Activated CD4-positive, alpha-beta T cell treated with anti-CD3 and anti-CD28 coated beads for 48 hours (primary cell): ENCODE data around the gene ZMYND8.
"Not testable (repeated sequence)": the region's sequence is repeated elsewhere in the genome, so short reads cannot be mapped to it uniquely, and the experiment has no call there.

Source experiments
- DNase-seq: peaks from one replicate; pipeline ENCODE4 v3.0.0-alpha.2; 2020

The ZMYND8 gene

GRCh38 chr20:47262365-47263013 is 94.0 kb downstream of the ZMYND8 start:
- DNase-seq = no peak

DNA sequence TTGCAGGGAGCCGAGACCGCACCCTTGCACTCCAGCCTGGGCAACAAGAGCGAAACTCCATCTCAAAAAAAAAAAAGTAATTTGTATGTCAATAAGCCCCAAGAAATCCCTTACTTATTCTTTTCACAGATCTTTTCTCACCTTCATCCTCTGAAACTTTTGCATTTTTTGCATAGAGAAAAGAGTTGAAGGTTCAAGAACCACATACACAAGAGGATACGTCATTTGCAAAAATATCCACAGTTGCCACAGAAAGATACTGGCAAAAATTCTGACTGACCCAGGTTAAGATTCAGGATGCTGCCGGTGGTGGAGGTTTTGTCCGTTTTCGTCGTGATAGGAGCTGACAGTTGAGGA is 94.5 kb downstream of the ZMYND8 start:
- no peak for DNase-seq

- not testable (repeated sequence) for DNase-seq
Measured at GRCh38 chr20:47261161-47261774, 95.2 kb downstream of the ZMYND8 start.

GRCh38 chr20:47260540-47261126 is 95.9 kb downstream of the ZMYND8 start:
- DNase-seq = not testable (repeated sequence)

DNA sequence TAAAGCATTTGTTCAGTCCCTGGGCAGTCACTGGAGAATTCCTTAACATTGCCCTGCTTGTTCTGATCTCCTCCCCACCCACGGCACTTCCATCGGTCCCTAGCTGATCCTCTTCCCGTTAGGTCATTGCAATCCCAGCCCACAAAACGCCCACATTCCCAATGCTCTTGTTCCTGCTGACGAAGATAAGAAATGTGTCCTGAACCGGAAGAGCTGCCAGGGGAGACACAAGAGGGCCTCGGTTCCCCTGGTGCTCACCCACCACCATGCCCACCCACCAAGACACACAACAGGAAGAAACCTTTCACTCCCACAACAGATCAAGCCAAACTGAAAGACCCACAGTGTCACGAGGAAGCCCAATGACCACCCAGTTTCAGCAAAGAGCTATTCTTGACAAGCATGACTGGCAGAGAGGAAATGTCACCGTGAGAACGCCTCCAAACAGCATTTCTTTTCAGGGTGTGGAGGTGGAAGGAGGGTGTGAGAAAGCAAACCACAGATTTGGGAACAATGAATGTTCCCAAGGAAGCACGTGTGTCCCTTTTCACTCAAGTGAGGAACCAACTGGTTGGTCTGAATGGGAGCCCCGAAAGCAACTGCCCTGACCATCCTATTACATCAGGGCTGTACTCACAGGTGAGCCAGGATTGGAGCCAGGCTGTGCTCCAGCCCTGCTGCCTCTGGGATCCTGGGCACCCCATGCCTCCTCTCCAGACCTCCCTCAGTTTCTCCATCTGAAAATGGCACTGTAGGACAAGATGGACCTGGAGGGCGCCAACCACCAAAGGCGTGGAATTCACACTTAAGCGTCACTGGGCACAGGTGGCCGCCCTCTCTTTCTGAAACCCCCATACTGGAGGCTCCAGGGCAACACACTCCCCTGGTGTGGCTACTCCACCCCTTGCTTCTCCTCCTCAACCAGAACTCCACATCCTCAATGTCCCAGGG is 97.5 kb downstream of the ZMYND8 start:
- DNase-seq = no peak

- no peak for DNase-seq
Measured at GRCh38 chr20:47257771-47258170, 98.7 kb downstream of the ZMYND8 start.

- no peak for DNase-seq
Measured at GRCh38 chr20:47257256-47257655, 99.2 kb downstream of the ZMYND8 start.

DNA sequence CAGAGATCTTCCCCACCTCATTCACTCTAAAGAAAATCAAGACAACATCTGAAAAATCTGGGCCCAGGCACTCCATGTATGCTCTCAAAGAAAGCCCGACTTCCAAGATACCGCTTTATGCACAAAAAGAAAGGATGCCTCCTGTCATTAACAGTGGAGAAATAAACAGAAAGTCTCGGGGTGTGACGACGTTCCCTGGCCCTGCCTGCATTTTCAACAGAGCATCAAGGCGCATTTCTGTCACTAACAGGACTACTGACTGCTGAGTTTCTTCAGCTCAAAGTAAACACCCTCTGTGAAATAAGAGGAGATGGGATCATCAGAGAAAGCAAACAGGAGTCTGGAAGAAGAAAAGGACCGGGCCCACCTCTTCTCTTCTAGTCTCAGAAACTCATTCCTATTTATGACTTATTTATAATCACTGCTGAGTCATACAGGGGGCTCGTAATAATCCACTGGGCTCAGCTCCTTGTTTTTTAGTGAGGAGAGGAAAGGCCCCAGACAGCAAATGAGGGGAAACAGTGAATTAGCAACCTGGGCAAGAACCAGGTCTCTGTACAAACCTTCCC is 99.7 kb downstream of the ZMYND8 start:
- no peak for DNase-seq

DNA sequence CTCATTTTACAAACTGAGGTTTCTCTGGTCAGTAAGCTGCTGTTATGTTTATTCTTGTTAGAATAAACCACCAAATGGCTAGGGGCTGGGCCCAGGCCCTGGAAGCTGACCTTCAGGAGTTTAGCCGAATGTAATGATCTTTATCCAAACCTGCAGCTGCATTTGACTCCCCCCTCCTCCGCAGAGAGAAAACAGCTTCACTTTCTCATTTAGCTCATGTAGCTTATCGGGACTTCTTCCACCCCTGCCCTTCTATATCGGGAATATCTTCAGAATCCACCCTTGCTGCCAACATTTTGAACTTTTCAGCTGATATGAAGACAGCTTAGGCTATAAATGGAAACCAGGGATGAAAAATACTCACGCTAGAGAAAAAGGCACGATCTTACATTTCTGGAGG is 102.6 kb downstream of the ZMYND8 start:
- DNase-seq = no peak

- DNase-seq = no peak
Measured at GRCh38 chr20:47252879-47253307, 103.6 kb downstream of the ZMYND8 start.

DNA sequence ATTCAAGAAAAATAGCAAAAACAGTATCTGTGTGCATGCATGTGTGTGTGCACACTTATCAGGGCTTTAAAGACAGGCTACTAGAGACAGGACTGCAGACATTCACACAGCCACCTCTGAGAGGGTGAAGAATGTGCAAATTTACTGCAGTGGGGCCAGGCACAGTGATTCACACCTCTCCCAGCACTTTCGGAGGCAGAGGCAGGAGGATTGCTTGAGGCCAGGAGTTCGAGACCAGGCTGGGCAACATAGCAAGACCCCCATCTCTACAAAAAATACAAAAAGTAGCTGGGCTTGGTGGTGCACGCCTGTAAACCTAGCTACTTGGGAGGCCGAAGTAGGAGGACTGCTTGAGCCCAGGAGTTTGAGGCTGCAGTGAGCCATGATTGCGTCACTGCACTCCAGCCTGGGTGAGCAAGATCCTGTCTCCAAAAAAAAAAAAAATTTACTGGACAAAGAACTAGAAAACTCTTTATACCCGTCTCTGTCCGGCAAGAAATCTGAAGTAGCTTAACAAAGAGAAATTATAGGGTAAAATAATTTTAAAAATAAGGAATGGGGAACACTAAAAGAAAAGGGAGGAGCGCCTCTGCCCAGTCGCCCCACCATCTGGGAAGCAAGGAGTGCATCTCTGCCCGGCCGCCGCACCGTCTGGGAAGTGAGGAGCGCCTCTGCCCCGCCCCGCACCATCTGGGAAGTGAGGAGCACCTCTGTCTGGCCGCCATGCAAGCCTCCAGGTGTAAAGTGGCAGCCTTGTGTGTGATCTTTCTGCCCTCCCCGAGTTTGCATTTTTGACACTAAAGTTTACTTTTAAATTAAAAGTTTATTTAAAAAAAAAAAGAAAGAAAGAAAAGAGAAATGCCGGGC is 105.1 kb downstream of the ZMYND8 start:
- DNase-seq = no peak

DNA sequence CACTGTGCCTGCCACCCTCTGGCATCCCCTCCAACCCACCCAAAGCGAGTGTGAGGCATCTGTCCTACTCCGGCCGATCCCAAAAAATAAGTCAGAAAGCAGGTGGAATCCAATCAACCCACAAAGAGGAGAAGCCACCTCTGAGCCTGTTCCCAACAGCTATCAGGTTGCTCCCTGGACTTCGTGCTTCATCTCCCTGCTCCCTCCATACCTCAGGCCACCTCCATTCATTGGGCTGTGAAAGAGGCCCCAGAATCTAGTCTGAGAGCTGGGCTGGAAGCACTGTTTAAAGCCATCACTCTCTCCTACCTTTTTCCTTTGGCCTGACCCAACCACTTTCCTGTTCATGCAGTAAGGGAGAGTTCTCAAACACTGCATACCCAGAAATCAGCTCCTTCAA is 106.1 kb downstream of the ZMYND8 start:
- no peak for DNase-seq

GRCh38 chr20:47249913-47250312 is 106.6 kb downstream of the ZMYND8 start:
- no peak for DNase-seq

DNA sequence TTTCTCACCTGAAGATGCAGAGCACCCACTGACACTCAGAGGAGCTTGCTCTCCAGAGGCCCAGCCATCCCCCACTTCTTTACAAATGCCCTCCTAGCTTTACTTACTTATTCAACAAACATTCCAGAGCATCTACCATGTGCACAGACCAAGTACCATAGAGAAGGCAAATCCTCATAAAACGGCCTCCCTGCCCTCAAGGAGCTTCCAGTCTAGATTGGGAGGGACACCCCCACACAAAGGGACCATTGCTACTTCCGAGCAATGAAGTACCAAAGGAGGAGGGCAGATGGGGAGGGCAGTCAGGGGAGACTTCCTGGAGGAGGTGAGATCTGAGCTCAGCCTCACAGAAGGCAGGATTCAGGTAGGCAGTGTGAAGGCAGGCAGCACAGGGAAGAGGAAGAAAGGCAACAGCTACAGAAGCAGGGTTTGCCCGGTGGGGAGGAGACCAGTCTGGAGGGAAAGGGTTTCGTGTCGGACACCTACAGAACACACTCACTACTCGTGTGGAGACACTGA is 108.0 kb downstream of the ZMYND8 start:
- no peak for DNase-seq

DNA sequence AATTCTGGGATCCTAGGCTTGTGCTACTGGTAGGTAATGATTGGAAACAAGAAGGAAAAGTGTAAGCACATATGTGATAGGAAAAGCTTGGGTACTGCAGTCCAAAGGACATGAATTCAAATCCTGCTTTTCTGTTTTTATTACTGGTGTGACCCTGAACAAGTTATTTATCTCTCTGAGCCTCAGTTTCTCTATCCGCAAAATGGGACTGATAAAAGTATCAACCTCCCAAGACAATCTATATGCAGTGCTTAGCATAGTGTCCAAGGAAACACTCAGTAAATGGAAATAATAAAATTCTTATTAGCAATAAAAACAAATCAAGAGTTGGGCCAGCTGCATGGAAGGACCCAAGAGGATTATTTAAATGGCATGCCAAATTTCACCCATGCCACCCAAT is 108.5 kb downstream of the ZMYND8 start:
- DNase-seq = no peak

GRCh38 chr20:47246061-47246777 is 110.3 kb downstream of the ZMYND8 start:
- DNase-seq = no peak

GRCh38 chr20:47245166-47245565 is 111.3 kb downstream of the ZMYND8 start:
- not testable (repeated sequence) for DNase-seq

DNA sequence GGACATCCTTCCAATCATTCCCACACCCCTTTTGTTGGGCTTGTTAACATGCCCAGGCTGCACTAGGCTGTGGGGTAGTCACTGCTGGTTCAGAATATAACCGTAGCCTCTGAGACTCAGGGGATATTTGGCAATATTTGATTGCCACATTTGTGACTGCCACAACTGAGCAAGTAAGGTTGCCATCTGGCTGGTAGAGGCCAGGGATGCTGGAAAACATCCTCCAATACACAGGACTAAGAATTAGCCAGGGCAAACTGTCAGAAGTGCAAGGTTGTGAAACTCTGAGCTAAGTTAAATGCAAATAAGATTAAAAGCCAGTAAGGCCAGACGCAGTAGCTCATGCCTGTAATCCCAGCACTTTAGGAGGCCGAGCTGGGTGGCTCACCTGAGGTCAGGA is 112.0 kb downstream of the ZMYND8 start:
- DNase-seq = no peak

GRCh38 chr20:47243532-47244305 is 112.8 kb downstream of the ZMYND8 start:
- DNase-seq = no peak

DNA sequence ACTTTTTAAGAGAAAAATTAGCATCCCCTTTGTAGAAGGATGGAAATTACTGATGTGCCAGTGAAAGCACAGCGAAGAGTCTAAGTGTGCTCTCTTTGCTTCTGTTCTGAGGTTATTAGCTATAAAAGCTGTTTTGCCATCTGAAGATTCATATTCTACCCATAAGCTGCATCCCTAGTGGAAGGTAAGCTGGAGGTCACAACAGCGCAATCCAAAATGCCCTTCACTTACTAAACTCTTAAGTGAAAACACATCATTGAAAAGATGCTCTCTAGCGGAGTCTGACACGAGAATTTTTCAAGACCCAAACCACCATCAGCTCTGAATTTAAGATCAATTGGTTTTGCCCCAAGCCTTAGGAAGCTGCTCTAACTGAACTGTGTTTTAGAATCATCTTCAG is 113.5 kb downstream of the ZMYND8 start:
- DNase-seq = no peak
